GM12865 (cell line): Measurements from ENCODE around the gene FRMD4A.
A peak's percentile ranks its signal among the peaks of the same experiment; 100 is the strongest.

ENCODE experiments used
- DNase-seq: peaks from one replicate; pipeline ENCODE4 v3.0.0; 2010; ENCODE audit warnings: low read depth
- H3K4me3 ChIP-seq: 2 replicates; pipeline ENCODE4 v1.5.1; 2011; ENCODE audit warnings: mild to moderate bottlenecking, low read depth, low read length, control low read depth
- TF ChIP-seq, protein P1 (sequence below): IDR thresholded peaks from 2 replicates; pipeline ENCODE4 v1.5.1; 2011; ENCODE audit warnings: low read length, control low read depth, low read depth, inconsistent platforms; ENCODE audit not compliant: insufficient read depth; ENCODE audit errors: missing control alignments

FRMD4A gene

DNA sequence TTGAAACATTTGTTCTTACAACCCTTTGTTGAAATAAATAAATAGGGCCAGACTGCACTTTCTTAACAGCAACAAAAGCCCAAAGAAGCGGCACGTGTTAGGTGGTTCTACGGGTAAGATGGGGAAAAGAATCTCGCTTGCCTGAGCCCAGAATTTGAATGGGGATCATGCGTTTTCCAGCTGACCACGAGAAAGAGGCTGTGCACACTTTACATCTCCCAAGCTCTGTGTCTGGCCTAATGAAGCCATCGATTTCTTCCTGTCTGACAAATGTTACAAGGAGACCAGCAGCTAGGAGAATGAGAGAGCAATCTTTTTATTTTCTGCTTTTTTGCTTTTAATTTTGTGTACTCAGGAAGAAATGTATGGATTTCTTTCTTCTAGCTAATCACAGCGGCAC lies 52.2 kb downstream of the FRMD4A start:
- TF ChIP-seq, protein P1, sequence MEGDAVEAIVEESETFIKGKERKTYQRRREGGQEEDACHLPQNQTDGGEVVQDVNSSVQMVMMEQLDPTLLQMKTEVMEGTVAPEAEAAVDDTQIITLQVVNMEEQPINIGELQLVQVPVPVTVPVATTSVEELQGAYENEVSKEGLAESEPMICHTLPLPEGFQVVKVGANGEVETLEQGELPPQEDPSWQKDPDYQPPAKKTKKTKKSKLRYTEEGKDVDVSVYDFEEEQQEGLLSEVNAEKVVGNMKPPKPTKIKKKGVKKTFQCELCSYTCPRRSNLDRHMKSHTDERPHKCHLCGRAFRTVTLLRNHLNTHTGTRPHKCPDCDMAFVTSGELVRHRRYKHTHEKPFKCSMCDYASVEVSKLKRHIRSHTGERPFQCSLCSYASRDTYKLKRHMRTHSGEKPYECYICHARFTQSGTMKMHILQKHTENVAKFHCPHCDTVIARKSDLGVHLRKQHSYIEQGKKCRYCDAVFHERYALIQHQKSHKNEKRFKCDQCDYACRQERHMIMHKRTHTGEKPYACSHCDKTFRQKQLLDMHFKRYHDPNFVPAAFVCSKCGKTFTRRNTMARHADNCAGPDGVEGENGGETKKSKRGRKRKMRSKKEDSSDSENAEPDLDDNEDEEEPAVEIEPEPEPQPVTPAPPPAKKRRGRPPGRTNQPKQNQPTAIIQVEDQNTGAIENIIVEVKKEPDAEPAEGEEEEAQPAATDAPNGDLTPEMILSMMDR = no peak
- H3K4me3 ChIP-seq = no peak overlapping the region

GRCh38 chr10:14276210-14276609 lies 54.5 kb downstream of the FRMD4A start:
- peak; percentile 7 for DNase-seq
- no peak overlapping the region for H3K4me3 ChIP-seq
- TF ChIP-seq, protein P1 = no peak

More for the DNA sequence above, 52.2 kb downstream of the FRMD4A start:
- DNase-seq = no peak

GRCh38 chr10:14271621-14272020 lies 59.1 kb downstream of the FRMD4A start:
- no peak overlapping the region for H3K4me3 ChIP-seq
- no peak for DNase-seq
- TF ChIP-seq, protein P1 = no peak

DNA sequence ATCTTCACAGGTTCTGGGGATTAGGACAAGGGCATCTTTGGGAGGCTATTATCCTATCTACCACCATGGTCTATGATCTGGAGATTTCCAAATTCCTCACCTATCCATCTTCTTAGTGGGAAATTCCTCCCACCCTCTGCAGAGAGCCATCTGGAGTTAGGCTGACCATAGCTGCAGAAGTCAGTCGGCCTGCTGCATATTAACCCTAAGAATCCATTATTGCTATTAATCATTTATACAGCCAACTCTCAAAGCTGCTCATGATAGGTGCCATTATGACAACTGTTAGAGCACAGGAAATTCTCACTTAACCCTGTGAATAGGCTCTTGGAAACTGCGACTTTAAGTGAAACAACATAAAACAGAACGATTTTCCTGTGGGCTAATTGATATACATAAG lies 60.4 kb downstream of the FRMD4A start:
- H3K4me3 ChIP-seq = no peak overlapping the region
- DNase-seq = no peak
- TF ChIP-seq, protein P1 = no peak

DNA sequence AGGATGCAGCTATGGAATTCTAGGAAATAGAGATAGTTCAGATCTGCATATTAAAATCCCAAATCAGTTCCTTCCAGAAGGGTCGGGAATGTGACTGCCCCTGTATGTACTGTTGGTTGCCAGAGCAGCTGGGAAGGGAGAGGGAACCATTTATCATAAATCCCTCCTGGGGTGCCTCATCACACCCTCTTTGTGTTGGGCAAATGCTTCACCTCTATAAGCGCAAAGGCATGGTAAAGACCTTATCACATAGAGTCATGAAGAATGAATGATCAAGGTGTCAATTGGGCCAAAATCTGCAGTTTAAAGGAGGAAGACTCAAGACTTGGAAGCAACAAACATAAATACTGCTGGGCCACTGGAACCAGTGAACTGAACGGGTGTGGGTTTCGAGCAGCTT lies 65.0 kb downstream of the FRMD4A start:
- TF ChIP-seq, protein P1 = no peak
- no peak overlapping the region for H3K4me3 ChIP-seq
- DNase-seq = no peak

DNA sequence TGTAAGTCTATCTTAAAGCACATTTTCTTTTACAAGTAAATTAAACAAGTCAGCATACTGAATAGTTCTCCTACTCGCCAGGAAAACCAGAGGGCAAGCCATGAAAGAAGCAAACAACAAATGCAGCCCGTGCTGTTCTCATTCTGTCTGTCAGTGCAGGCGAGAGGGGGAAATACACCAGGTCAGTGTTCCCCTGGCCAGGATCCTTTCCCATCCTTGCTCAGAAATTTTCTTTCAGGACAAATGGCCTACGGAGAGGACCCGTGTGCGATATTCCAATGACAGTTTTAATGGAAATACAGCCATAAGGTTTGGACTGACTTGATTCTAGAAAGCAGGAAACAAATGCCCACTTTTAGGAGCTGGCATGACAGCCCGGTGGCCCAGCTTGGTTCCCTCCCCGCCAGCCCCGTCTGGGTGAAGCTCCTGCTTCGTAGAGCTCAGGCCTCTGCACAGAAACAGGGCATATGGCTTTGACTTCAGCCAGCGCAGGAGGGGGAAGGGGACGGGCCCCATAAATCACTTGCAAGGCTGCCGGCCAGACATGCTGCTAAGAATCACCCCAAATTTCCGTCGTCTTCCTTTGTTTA lies 67.8 kb downstream of the FRMD4A start:
- TF ChIP-seq, protein P1 = no peak
- no peak for DNase-seq
- H3K4me3 ChIP-seq = no peak overlapping the region

DNA sequence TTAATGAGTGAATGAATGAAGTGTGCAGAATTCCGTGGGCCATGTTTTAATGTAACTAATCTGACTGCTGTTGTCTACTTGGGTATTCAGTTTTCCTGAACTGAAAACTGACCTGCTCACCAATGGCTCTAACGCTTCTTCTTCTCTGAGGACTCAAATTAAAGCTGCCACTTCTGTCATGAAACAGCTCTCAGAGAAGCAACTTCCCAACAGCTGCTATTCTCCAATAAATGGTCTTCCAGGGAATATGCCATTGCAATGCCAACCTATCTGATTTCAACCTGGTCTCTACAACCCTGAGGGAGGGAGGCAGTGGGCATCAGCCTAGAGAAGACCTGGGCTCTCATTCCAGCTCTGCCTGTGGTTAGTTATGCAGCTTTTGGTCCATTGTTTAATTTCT lies 69.4 kb downstream of the FRMD4A start:
- TF ChIP-seq, protein P1 = no peak
- no peak overlapping the region for H3K4me3 ChIP-seq
- DNase-seq = no peak
